Measurements from ENCODE around the gene STARD3NL. TPM values are rescaled to one million over a fixed set of nuclear protein-coding genes. Genes with fewer than 3 reads are reported as not detected.

Gene STARD3NL
- polyA plus RNA-seq, 1 experiment, result 93.4 TPM

DNA sequence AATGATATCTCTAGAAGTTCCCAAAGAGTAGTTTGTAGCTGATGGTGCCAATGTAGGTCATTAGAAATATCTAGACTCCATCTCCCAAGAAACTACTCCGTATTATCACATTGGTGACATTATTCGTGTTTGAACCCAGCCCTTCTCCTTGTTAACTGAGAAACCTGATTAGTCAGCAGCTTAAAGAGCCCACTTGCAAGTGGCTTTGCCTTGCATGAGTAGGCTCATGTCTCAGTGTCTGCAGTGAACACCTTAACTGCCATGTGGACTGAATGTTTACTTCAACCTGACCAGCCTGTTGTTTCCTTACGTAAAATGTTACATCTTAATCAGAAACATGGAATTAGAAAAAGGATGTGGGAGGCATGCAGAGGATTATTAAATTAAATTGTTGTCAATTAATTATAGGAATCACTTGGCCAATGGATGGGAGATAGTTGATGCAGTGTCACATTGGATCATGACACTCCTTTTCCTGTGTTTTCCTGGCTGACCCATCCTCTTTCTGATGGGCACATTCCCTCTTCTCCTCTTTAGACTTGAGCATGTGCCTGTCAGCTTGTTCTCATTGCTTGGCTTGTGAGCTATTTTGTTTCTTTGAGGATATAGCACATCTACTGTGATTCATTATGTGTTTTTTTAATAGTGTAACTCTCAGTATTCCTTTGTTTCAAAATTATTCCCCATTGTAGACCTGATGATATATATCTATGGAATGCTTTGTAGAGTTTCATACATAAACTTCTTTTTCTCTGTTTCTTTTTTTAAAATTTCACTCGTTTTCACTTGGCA, 18.0 kb downstream of the STARD3NL start:
- CTCF ChIA-PET, result interaction anchor here (0.7 to 7.6 kb wide), 9 partner anchors 14 to 173 kb away, joined by 3 to 143 read pairs (median 6); no protein-coding TSS in a partner anchor

DNA sequence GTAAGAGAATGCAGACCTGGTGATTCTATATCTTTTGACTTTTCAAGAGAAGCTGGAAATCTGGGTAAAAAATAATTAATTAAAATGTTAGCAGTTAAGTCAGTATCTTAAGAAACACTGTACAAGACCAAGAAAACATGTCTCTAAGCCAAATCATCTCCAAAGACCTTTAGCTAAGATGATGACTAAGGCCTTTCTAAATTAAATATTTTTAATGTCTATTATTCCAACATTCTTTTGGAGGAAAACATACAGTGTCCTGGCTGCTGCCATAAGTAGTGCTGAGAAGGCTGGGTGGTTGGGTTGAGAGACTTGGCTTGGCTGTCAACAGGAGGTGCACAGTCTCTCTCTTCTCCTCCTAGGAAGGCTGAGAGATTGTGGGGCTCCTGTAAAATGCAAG, 20.3 kb downstream of the STARD3NL start:
- Histone ChIP-seq H3K27me3 (ENCODE audit: control insufficient read depth, insufficient read depth, low read length) (no peaks in the 10 kb centered on the region), H3K4me3 (ENCODE audit: low read depth, low read length) (no peak overlapping the region), H3K27ac (ENCODE audit: low read depth, low read length) (peak overlapping the region; percentile 35), H3K9me3 (ENCODE audit: control insufficient read depth, insufficient read depth, low read length) (no peaks in the 10 kb centered on the region)
- ChIA-PET POLR2A (no interaction called here), CTCF (interaction anchor here (1.0 to 7.6 kb wide), 10 partner anchors 13 to 171 kb away, joined by 3 to 143 read pairs (median 5); partner anchors contain the start of gene STARD3NL)
- DNase-seq (ENCODE audit: low read depth, low spot score), result no peak
- TF ChIP-seq, protein P1, sequence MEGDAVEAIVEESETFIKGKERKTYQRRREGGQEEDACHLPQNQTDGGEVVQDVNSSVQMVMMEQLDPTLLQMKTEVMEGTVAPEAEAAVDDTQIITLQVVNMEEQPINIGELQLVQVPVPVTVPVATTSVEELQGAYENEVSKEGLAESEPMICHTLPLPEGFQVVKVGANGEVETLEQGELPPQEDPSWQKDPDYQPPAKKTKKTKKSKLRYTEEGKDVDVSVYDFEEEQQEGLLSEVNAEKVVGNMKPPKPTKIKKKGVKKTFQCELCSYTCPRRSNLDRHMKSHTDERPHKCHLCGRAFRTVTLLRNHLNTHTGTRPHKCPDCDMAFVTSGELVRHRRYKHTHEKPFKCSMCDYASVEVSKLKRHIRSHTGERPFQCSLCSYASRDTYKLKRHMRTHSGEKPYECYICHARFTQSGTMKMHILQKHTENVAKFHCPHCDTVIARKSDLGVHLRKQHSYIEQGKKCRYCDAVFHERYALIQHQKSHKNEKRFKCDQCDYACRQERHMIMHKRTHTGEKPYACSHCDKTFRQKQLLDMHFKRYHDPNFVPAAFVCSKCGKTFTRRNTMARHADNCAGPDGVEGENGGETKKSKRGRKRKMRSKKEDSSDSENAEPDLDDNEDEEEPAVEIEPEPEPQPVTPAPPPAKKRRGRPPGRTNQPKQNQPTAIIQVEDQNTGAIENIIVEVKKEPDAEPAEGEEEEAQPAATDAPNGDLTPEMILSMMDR (IDR thresholded peaks at IDR 0.05; ENCODE audit: low read depth, low read length), result no peak

More for the DNA sequence above, 18.0 kb downstream of the STARD3NL start:
- TF ChIP-seq, protein P1 (IDR thresholded peaks at IDR 0.05; ENCODE audit: low read depth, low read length), result no peak
- POLR2A ChIA-PET, result interaction anchor here (1.0 to 1.2 kb wide), 2 partner anchors 18 to 20 kb away, joined by 3 to 5 read pairs; partner anchors contain the start of gene STARD3NL
- Histone ChIP-seq H3K27me3 (ENCODE audit: control insufficient read depth, insufficient read depth, low read length) (no peaks in the 10 kb centered on the region), H3K4me3 (ENCODE audit: low read depth, low read length) (no peak overlapping the region), H3K9me3 (ENCODE audit: control insufficient read depth, insufficient read depth, low read length) (no peaks in the 10 kb centered on the region), H3K27ac (ENCODE audit: low read depth, low read length) (no peak overlapping the region)
- DNase-seq (ENCODE audit: low read depth, low spot score), result no peak

DNA sequence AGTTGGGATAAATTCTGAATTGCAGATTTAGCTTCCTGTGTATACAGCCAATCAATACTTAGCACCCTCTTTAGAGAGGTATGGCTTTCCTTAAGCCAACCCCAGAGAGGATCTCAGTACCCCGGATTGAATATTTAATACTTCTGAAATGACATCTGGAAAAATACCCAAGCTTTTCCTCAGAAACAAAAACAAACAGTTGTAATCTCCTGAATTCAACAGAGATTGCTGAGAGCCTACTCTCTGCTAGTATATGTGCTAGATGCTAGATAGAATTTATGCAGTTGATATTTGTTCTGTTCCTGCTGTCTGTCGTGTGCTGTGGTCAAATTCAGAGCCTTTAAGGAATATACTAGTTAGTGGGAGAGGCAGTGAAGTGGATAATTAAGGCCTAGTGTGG, 21.1 kb downstream of the STARD3NL start:
- Histone ChIP-seq H3K27me3 (ENCODE audit: control insufficient read depth, insufficient read depth, low read length) (no peaks in the 10 kb centered on the region), H3K9me3 (ENCODE audit: control insufficient read depth, insufficient read depth, low read length) (no peaks in the 10 kb centered on the region), H3K27ac (ENCODE audit: low read depth, low read length) (no peak overlapping the region), H3K4me3 (ENCODE audit: low read depth, low read length) (no peak overlapping the region)
- TF ChIP-seq, protein P1 (IDR thresholded peaks at IDR 0.05; ENCODE audit: low read depth, low read length), result no peak
- POLR2A ChIA-PET, result interaction anchor here (1.1 kb wide), 1 partner anchor 15 kb away, joined by 3 read pairs; no protein-coding TSS in a partner anchor
- CTCF ChIA-PET, result interaction anchor here (1.0 to 7.6 kb wide), 8 partner anchors 13 to 170 kb away, joined by 3 to 143 read pairs (median 5); no protein-coding TSS in a partner anchor
- no peak for DNase-seq (ENCODE audit: low read depth, low spot score)

DNA sequence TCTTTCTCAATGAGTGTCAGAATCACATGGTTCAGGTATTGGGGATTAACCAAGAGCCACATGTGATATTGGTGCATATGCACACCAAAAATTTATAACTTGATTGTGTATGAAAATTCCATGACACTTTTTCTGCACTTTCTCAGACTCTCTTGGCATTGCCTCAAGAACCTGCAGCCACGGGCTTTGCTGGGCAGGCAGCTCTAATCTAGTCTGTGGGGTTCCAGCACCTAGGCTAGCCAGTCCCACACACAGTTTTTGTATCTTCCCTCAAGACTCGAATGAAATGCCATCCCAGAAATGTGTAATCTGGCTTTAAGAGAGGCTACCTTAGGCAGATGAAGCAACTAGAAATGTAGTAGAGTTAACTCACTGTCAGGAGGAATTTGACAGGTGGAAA, 21.7 kb downstream of the STARD3NL start:
- Histone ChIP-seq H3K4me3 (ENCODE audit: low read depth, low read length) (no peak overlapping the region), H3K9me3 (ENCODE audit: control insufficient read depth, insufficient read depth, low read length) (no peaks in the 10 kb centered on the region), H3K27me3 (ENCODE audit: control insufficient read depth, insufficient read depth, low read length) (no peaks in the 10 kb centered on the region), H3K27ac (ENCODE audit: low read depth, low read length) (no peak overlapping the region)
- DNase-seq (ENCODE audit: low read depth, low spot score), result no peak
- TF ChIP-seq, protein P1 (IDR thresholded peaks at IDR 0.05; ENCODE audit: low read depth, low read length), result no peak
- CTCF ChIA-PET, result interaction anchor here (1.4 to 7.6 kb wide), 5 partner anchors 12 to 169 kb away, joined by 3 to 143 read pairs (median 4); no protein-coding TSS in a partner anchor
- POLR2A ChIA-PET, result interaction anchor here (0.9 to 1.1 kb wide), 2 partner anchors 15 to 16 kb away, joined by 3 read pairs; no protein-coding TSS in a partner anchor

DNA sequence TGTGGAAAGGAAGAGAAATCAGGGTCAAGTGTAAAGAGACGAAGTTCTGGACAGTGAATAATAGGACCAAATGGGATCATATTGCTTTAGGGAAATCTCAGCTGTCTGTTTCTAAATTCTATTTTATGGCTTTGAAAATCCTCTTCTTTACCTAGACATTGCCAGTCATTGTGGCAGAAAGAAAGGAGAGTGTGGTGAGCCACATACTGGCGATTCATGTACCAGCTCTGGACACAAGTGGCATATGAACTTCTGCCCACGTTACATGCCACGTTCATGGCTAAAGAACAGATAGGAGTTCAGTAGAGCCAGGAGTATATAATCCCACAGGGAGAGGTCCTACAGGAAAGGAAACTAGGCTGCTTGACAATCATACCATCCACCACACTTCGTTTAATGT, 28.0 kb downstream of the STARD3NL start:
- TF ChIP-seq, protein P1 (IDR thresholded peaks at IDR 0.05; ENCODE audit: low read depth, low read length), result no peak
- Histone ChIP-seq H3K27me3 (ENCODE audit: control insufficient read depth, insufficient read depth, low read length) (no peaks in the 10 kb centered on the region), H3K9me3 (ENCODE audit: control insufficient read depth, insufficient read depth, low read length) (no peaks in the 10 kb centered on the region), H3K27ac (ENCODE audit: low read depth, low read length) (no peak overlapping the region), H3K4me3 (ENCODE audit: low read depth, low read length) (no peak overlapping the region)
- ChIA-PET CTCF (interaction anchor here (1.5 to 2.4 kb wide), 2 partner anchors 9 to 13 kb away, joined by 3 to 42 read pairs; no protein-coding TSS in a partner anchor), POLR2A (no interaction called here)
- DNase-seq (ENCODE audit: low read depth, low spot score), result no peak

All from AG04450 (cell line).